Activated CD4-positive, alpha-beta T cell treated with anti-CD3 and anti-CD28 coated beads for 1 hour (primary cell): ENCODE measurements around the gene C2orf49.
A peak's percentile ranks its signal among the peaks of the same experiment; 100 is the strongest.

ENCODE experiments used
- DNase-seq: peaks from one replicate; pipeline ENCODE4 v3.0.0-alpha.2; 2020

The C2orf49 gene

GRCh38 chr2:105337122-105338019 is at the start of gene C2orf49:
TSS of gene C2orf49 (plus strand) at chr2:105337540. CDS start at chr2:105337588, 48 bp downstream.
- DNase-seq = peak; percentile 85

DNA sequence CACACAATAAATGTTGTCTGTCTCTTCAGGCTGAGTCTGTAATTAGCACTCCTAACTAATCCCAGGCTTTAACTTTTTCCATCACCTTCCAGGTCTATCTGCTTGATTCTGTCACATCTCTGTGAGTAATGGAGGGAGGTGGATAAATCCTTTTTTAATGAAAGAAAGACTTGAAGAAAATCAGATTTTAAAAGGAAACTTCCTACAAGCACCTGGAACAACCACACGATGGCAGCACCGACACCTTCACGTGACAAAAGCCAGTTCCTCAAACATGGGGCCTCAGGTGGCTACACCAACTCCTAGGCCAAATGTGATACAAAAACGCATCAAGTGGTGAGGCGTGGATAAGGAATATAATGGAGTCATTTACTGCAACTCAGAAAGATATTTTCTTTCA is 49.6 kb upstream of the C2orf49 start:
- no peak for DNase-seq

DNA sequence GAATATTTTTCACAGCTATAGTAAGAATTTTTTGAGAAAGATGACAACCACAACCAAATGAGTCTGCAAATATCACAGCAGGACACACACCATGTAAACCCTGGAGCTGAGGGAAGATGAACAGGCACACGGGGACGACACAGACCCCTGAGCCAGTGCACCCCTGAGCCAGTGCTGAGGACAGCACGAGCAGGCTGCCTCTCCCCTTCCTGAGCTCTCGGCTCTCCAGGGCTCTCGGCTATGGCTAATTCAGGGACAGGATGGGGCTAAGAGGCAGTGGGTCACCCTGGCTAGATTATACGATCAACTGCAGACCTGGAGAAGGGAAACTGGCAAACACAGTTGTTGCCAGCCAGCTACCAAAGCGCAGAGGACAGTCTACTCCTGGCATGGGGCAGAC is 49.2 kb upstream of the C2orf49 start:
- no peak for DNase-seq

GRCh38 chr2:105290981-105291660 is 46.2 kb upstream of the C2orf49 start:
- no peak for DNase-seq

DNA sequence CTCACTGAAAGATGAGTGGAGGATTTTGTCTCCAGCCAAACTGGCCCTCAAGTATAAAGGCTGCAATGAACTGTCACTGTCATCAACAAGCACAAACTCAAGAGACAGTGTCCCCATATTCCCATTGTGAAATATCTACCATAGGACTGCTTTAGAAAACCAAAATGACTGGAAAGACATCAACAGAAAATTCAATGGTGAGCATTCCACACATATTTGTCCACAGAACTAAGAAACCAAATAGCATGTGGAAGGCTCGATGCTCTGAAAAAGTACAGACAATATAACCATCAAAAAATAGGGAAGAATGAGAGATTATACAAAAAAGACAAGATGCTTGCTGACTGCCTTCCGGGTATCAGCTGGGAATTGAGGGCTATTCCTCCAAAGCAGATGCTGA is 45.4 kb upstream of the C2orf49 start:
- DNase-seq = no peak

DNA sequence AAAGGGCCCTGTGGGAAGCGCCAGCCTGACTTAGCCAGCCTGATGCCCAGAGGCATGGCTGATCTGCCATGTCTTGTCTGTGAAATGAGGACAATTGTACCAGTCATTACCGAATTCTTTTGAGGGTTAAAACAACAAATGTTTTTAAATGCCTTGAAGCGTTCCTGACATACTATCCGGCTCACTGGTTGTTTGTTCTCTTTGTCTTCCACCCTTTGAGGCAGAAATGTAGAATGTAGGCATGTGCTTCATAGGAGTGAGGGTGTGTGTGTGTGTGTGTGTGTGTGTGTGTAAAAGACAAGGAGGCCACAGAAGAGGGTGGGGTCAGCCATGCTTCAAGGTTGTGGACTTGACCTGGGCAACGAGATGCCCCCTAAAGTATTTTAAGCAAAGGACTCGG is 43.3 kb upstream of the C2orf49 start:
- no peak for DNase-seq

DNA sequence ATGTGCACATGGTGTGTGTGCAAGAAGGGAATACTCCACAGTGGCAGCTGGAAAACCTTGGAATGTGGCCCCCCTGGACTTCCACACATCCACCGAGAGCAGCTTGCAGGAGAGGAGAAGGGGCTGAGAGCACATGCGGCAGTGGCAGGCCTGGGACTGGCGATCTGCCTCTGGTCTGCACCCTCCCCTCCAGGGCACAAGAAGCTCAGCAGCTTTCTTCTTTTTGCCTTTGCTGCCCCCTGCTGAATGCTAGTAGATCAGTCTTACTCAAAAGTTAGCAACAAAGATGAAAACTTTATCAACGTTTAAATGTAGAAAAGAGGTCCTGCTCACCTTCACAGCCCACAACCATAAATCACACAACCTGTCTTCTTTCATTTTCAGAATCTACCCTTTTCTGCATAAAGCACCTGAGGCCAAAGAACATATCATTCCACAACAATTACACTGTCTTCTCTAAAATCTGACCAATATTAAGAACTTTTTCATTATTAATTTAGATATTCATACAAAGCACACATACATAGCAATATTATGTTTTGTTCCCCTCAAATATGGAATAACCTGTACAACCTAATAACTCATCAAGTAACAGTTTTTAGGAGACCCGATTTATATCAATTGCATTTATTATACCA is 42.4 kb upstream of the C2orf49 start:
- no peak for DNase-seq

DNA sequence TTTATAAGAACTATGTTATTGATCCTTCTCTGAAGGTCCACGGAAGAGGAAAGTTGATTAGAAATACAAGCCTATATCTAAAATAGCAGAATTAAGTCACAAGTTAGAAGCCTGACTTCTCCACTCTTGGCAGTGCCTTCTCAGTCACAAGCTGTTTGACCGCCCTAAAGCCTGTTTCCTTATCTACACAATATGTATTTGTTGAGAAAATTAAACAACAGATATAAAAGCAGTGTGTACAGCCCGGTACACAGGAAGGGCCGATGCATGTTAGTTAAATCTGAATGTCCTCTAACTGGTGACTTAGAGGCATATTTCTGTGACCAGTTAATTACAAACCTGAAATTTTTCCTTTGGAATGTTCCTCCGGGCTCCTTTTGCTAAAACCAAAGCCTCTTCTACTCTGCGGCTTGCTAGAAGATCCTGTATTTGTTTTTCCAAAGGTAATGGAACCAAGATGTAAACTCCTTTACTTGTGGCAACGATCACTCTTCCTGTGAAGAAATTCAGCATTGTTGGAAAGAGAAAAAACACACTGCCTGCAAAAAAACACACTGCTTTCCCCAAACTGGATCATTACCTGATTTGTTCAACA is 41.2 kb upstream of the C2orf49 start:
- no peak for DNase-seq

DNA sequence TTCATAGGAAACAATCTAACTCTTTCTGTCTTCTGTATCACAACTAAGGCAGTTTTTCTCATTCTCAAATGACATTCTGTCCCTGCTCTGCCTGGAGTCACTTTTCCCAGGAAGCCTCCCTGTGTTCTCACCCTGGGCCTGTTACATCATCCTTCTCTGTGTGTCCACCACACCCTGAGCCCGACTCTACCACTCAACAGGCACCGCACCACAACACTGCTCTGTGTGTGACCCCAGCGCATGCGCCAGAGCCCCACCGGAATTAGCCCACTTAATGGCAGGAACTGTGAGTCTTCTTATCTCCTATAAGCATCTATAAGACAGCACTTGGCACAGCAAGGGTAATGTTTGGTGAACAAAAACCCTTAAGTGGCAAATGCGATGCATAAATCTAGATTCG is 40.1 kb upstream of the C2orf49 start:
- no peak for DNase-seq

DNA sequence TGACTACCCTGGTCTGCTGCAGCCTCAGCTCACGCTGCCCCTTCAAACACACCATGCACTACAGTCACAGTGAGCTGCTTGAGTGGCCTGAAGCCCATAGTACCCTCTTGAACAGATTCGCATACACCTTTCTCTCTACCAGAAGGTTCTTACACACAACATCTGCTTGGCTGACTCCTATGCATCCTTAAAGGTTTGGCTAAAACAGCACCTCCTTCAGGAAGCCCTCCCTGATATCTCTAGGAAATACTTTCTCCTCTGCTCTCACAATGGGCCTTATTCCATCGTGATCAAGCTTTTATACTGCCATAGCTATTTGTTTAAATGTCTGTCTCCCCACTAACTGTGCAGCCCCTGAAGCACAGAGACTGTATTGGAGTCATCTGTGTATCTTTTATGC is 39.3 kb upstream of the C2orf49 start:
- DNase-seq = no peak

GRCh38 chr2:105299290-105299689 is 38.0 kb upstream of the C2orf49 start:
- no peak for DNase-seq

DNA sequence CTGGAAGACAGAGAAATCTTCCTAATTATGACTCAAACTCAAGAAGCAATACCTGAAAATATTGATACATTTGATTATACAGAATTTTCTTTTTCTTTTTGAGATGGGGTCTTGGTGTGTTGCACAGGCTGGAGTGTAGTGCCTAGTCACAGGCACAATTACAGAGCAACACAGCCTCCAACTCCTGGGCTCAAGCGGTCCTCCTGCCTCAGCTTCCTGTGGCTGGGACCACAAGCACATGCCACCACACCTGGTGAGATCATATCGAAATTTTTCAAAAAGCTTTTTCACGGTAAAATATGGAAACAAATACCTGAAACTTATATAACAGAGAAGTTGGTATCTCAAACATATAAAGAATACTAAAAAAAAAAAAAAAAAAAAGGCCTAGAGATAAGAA is 35.7 kb upstream of the C2orf49 start:
- no peak for DNase-seq

DNA sequence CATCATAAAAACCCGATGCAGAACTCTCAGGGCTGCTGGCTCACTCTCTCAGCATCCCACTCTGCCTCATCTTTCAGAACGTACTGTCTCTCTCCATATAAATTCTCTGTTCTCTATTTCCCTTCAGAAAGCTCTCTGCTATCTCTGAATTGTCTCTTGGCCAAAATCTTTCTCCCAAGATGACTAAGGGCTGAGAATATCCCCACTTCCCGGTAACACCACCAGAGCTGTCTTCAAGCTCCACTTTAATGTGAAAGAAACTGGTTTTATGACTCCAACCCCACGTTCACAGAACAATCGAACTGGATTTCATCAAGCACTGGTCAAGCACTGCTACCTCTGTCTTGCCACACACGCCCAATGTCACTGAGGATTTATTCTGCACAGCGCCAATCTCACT is 30.2 kb upstream of the C2orf49 start:
- DNase-seq = no peak

- DNase-seq = no peak
Observed at GRCh38 chr2:105307550-105307949, 29.8 kb upstream of the C2orf49 start.

DNA sequence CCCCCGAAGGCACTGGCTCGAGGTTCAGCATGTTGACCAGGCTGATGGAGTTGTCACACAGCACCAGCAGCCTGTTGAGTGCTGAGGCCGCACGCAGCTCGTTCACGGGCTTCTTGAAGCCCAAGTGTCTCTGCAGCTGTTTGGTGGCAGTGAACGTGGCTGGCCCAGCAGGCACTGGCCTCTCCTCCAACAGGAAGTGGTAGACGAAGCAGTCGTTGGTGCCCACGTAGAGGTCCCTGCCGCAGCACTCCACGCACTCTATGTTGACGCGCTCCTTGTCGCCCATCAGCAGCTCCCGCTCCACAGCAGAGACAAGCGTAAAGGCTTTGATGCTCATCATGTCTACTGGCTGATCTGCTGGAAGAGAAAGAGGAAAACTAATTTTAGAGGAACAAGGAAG is 29.4 kb upstream of the C2orf49 start:
- DNase-seq = no peak

GRCh38 chr2:105308382-105309146 is 28.8 kb upstream of the C2orf49 start:
- DNase-seq = no peak

GRCh38 chr2:105309147-105309545 is 28.2 kb upstream of the C2orf49 start:
- no peak for DNase-seq

DNA sequence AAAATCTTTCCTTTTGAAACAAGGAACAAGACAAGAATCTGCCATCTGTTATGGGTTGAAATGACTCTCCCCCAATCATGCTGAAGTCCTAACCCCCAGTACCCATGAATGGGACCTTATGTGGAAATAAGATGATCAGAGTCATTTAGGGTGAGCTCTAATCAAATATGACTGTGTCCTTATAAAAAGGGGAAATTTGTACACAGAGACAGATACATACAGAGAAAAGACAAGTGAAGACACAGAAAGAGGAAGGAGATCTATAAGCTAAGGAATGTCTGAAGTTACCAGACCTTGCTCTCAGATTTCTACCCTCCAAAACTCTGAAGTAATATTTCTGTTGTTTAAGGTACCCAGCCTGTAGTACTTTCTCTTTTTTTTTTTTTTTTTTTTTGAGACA is 23.5 kb upstream of the C2orf49 start:
- no peak for DNase-seq

GRCh38 chr2:105315314-105315713 is 22.0 kb upstream of the C2orf49 start:
- no peak for DNase-seq

- DNase-seq = no peak
Observed at GRCh38 chr2:105317937-105318336, 19.4 kb upstream of the C2orf49 start.

DNA sequence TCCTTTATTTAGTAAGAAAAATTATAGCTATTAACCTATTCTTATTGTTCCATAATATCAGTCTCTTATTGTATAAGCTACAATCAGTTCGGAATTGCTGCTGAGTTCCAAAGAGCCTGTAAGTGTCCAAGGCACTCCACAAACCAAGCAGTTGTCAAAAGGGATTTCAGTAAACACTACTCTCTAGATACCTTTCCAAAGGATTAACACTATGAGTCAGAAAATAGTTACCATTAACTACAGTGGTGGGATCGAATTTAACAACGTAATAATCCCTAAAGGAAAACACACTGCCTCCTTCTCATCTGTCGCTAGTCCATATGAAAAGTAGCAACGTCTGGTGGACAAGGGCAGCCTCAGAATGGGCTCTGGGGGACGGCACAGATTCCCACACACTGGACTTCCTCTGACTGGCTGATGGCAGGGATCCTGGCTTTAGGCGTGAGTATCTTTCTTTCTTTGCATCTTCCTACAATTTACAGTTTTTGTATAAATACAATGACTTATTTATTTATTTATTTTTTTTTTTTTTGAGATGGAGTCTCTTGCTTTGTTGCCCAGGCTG is 16.6 kb upstream of the C2orf49 start:
- DNase-seq = no peak
